ENCODE results near the gene CSRP2.

CSRP2 gene

DNA sequence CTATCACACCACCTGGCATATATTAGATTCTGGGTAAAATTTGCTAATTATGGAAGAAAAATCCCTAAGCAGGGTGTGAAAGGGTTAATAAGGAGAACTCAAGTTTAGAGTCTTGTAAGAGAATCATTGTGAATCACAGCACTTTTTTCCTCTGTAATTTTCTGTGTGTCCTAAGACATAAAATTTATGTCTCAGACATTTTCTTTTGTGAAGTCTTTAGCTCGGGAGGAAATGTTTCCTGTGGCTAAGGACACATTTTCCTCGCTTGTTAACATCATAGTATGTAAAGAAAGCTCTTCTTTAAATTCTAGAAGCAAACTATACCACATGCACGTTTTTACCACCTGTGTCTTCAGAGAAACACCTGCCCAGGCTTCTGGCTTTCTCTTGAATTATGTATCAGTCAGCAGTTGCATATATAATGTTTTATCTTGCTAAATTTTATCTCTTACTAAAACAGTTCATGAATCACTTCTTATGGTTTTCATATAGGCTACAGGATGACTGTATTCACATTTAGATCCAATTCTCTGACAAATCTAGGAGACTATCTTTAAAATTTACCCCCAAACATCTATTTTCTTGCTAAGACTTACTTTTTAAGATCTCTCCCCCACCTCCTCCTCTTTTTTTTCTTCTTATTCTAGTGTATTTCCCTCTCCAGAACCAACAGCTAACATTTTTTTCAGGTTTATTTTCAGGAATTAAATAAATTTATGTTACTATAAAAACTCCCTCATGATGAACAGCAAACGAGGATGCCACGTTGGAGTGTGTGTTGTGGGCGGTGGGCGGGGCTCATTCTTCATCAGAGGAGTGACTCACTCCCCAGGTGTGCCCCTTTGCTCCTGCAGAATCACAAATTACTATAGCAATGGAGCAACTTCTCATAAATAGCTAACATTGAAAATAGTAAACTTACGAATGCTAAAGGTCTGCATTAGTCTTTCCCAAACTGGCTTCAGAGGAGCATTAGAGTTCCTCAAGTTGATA is 11.6 kb upstream of the CSRP2 start:
- DNase-seq = no peak

DNA sequence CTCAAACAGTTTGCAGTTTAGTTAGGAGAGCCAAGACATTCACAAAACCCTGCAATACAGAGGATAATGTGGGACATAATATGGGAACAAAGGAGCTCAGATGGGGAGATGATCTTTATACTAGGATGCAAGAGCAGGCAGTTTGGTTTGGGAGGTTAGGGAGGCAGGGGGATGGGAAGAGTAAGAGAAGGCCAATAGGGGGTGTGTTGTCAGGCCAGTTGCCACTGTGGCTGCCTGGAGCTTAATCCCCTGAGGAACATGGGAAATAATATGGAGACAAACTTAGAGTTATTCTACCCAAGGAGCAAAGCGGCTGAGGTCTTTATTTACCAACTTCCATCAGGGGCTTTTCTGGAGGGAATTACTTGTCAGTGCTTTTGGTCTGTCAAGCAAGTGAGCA is 10.0 kb upstream of the CSRP2 start:
- DNase-seq = no peak

- no peak for DNase-seq
Measured at GRCh38 chr12:76883811-76884210, 5.0 kb upstream of the CSRP2 start.

DNA sequence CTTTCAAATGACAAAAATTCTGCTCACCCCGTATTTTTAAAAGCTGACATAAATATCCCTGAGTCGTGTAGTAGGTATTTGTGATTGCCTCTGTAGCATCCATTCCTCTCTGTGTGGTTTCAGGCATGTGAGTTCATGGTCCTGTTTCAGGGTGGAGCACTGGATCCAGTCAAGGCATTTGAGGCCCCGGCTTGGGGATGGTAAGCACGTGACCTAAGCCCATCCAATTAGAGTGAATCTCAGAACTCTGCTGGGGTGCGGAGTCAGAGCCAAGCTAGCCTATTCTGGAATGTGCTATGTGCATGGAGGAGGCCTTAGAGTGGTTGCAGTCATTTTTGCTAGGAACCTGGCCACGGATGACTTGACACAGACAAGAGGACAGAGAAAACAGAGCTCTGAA is 4.3 kb upstream of the CSRP2 start:
- no peak for DNase-seq

DNA sequence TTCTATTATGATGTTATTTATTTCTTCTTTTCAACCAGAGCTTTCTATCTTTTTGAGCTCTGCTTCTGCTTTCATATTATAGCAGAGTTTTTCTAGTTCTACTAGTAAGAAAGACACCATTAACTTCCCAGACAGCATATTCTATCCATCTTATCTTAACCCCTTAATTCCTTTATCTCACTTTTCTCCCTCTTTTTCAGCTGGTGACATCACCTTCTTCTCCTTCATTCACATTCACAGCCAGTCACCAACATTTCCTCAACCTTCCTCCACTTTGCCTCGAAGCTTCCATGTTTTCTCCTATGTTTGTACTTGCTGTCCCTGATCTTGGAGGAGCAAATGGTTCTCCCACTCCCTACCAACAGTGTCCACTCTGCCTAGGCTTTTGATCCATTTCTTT is 3.5 kb upstream of the CSRP2 start:
- no peak for DNase-seq

DNA sequence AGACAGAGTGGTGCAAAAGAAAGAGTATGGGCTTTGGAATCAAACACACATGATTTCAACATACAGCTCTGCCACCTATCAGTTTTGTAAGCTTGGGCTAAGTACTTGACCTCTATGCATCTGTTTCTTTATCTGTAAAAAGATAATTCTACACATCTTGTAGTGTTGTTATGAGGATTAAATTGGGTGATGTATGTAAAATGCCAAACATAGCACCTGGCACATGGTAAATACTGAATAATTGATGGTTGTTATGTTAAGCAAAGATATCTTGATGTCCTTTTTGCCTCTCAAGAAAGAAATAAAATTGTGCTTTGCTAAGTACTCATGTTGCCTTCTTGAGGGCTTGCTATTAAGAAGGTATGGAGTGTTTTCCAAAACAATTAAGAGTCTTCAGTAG is 2.3 kb upstream of the CSRP2 start:
- no peak for DNase-seq

DNA sequence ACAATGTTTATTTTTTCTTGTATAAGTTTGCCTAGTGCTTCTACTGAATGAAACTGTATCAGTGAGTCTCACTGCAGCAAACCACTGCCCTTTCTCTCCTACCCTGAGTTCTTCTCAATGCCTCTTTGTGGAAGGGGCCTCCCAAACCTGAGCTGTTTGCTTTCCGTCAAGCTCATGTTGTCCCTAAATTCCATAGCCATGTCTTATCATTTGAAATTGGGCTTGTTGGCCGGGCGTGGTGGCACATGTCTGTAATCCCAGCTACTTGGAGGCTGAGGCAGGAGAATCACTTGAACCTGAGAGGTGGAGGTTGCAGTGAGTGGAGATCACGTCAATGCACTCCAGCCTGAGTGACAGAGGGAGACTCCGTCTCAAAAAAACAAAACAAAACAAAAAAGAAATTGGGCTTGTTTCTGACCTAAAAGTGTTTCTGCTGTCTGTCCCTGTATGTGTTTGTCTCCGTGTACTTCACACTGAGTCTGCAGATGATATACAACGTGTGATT is 1.8 kb upstream of the CSRP2 start:
- DNase-seq = no peak

GRCh38 chr12:76879710-76880518 is 1.1 kb upstream of the CSRP2 start:
- DNase-seq = no peak

DNA sequence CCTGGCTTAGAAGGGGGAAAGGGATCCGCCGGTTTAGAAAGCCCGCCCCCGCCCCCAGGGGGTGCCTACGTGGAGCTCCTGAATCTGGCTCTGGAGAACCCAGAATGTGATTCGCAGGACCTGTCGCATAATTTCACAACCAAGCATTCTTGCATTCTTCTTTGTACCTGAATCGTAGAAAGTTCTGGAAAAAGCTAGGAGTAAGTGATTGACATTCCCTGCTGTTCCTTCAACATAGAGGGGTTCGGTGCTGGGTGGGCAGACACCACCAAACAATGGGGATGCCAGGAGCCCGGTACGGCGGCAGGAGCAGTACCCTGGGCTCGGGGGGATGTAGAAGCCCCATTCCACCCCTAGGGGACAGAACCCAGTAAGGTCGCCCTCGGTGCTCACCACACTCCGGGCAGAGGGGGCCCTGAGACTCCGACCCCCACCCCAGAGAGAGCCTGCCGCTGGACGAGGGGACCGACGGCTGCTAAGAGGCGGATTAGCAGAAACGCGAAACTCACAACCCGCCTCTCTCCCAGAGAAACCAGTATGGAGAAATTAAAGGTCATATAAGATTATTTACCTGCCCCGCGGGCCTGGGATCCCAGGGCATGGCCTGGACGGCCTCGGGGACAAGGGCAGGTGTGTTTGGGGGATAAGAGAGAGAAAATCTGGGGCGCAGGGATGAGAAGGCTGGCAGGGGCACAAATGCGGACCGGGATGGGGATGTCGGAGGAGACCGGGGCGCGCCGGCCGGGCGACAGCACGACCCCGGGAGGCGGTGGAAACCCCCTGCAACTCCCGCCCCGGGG is 520 bp downstream of the CSRP2 start:
- DNase-seq = no peak

DNA sequence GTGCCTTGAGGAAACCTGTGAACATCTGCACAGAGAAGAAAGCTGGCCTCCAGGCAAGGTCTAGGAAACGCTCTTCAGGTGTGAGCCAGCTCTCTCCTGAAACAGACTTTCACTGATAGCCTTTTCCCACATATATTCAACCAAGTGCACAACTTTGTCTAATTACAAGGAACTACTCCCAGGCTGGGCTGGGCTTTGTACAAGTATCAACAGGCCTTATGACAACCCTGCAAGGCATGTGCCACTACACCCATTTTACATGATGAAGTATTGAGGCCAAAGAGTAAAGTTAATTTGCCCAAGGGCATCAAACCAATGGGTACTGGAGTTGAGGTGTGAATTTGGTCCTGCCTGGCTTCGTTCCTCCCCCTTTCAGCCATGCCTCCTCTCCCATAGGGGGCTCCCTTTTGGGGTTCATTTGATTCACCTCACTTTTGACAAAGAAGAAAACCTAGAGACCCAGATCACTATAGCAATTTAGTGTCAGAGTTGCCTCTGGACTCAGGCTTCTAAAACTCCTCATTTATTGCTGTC is 2.1 kb downstream of the CSRP2 start:
- no peak for DNase-seq

DNA sequence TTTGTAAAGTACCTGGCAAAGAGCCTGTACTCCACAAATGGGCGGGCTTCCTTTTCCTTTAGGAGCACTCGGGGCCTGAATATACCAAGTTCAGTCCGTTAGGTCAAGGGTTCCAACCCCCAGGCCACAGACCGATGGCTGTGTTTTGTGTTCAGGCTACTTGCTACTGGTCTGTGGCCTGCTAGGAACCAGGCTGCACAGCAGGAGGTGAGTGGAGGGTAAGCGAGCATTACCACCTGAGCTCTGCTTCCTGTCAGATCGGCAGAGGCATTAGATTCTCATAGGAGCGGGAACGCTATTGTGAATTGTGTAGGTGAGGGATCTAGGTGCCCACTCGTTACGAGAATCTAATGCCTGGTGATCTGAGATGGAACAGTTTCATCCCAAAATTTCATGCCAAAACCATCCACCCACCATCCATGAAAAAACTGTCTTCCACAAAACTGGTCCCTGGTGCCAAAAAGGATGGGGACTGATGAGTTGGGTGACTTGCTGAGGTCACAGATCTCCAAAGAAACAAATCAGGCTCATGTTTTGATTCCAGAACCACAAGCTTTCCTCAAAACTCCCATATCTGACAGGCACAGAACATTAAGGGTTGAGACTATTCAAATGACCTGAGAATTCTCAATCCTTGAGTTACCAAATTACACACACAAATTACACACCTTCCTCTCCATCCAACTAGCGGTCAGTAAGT is 4.2 kb downstream of the CSRP2 start:
- DNase-seq = no peak

DNA sequence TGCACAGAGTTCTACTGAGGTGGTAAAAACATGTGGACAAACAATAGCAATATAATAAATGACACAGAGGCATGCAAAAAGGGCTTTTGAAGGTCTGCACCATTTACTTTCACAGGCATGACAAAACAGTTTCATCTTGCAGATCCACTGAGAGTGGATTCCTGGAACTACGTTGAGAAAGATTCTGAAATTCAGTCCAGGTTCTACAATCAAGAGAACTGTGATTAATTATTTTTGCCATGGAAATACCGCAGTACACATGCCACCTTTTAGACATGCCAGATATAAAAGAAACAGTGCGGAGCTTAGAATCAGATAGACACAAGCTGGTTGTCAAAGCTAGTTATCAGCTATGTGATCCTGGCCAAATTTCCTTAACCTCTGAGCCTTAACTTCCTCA is 4.8 kb downstream of the CSRP2 start:
- DNase-seq = no peak

DNA sequence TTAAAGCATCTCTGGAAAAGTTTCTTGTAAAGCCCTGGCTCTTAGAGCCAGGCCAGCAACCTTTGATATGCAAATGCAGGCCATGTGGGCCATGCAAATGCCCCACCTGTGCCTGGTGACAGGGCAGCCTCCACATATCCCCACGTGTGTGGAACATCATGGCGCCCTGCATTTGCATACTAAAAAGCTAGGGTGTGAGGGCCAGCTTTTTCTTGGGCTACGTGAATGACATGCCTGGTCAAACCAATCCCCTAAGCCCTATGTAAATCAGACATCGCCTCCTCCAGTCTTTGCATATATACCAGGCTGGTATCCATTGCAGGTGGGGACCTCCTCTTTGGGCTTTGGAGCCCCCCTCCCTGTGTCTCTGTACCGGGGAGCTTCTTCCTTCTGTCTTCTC is 6.4 kb downstream of the CSRP2 start:
- no peak for DNase-seq

GRCh38 chr12:76871742-76872141 is 7.1 kb downstream of the CSRP2 start:
- DNase-seq = no peak

- DNase-seq = no peak
Measured at GRCh38 chr12:76871082-76871481, 7.7 kb downstream of the CSRP2 start.

- DNase-seq = no peak
Measured at GRCh38 chr12:76866726-76867125, 12.1 kb downstream of the CSRP2 start.

DNA sequence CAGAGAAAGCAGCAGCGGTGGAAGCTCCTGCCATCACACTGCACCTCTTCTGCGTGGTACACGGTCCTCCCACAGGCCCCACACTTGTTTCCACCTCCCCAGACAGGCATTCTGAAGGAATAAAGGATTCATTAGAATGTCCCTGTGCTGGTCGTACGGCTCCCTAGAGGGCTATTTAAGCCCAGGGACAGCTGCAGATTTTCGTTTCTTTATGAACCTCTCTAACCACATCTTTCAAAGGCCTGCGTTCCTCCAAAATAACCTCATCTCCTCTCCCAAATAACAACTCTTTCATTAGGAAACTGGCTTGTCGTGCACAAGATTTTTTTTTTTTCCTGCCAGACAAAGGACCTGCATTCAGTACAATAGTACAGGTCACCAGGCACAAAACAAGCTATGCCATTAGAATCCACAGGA is 12.7 kb downstream of the CSRP2 start:
- no peak for DNase-seq

- no peak for DNase-seq
Measured at GRCh38 chr12:76864791-76865400, 13.9 kb downstream of the CSRP2 start.

GRCh38 chr12:76863837-76864236 is 15.0 kb downstream of the CSRP2 start:
- DNase-seq = no peak

DNA sequence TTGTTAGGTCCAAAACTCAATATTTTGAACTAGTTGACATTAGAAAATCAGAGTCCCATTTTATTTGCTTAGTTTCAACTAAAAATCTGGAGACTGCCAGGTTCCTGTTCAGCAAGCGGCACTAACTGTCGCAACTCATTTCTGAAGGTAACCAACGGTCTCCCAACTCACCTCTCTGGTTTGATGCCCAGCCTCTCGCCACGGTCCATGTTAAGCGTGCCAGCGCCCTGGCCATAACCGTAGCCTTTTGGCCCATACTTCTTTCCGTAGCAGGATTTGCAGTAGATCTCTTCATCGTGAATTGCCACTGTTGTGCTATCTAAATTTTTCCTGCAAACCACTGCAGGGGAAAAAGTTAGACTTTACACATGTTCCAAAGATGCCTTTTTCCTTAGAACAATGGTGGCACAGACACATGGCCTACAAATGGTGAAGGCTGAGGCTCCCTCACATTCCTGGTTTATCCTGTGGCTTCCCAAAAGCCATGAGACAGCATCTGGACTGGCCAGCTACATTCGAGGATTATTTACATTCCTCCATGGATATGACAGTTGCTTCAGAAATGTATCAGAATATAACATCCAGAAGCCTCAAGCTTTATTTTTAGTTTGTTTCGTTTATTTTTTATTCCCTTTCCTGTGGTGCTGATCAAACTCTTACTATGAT is 15.7 kb downstream of the CSRP2 start:
- no peak for DNase-seq

DNA sequence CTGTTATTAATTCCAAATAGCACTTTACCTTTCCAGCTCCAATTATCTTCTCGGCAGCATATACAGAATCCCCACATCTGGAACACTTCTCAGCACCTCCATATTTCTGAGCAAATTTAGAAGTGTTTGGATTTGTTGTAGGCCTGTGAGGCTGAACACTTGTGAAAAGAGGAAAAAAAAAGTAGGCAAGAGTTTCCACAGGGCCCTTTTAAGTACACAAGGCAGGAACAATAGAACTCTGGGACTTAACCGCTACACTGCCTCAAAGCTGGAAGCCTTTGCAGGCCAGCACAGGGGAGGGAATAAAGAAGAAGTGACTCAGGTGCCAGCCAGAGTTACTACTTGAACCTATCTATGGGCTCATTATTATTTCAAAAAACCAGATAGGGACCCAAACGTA is 18.6 kb downstream of the CSRP2 start:
- no peak for DNase-seq

All from CD4-positive, alpha-beta T cell treated with Interferon gamma for 1 hour (primary cell).